HepG2 (cell line): Measurements from ENCODE around the gene PLAA. TPM values are rescaled to one million over a fixed set of nuclear protein-coding genes. Genes with fewer than 3 reads are reported as not detected.
A peak's percentile ranks its signal among the peaks of the same experiment; 100 is the strongest.

Experiments
- CC2D1A ChIP-seq: sonication (generic); formaldehyde crosslinking; IDR thresholded peaks from 2 replicates; pipeline ENCODE4 v1.8.1; 2023; ENCODE audit warnings: mild to moderate bottlenecking, missing genetic modification reagents
- GATAD2A ChIP-seq: IDR thresholded peaks from 2 replicates; pipeline ENCODE4 v1.6.1; 2016
- HMG20A ChIP-seq: IDR thresholded peaks from 2 replicates; pipeline ENCODE4 v1.6.1; 2016; ENCODE audit warnings: borderline replicate concordance
- KAT7 ChIP-seq: IDR thresholded peaks from 2 replicates; pipeline ENCODE4 v1.6.1; 2018; ENCODE audit warnings: borderline replicate concordance, missing compliant biosample characterization
- KDM4B ChIP-seq: sonication (generic); formaldehyde crosslinking; IDR thresholded peaks from 2 replicates; pipeline ENCODE4 v1.4.0; 2020; ENCODE audit warnings: missing genetic modification reagents
- KLF13 ChIP-seq: sonication (generic); formaldehyde crosslinking; IDR thresholded peaks from 2 replicates; pipeline ENCODE4 v1.4.0; 2020; ENCODE audit warnings: mild to moderate bottlenecking, missing genetic modification reagents
- KLF16 ChIP-seq, 2 experiments: sonication (generic) in 1 of 2; formaldehyde crosslinking in 1 of 2; IDR thresholded peaks; 2 replicates each; pipeline versions ENCODE4 v1.6.1 to v1.8.0; 2016 to 2023; ENCODE audit warnings: missing genetic modification reagents in 2 of 2, missing compliant biosample characterization in 1 of 2
- KLF6 ChIP-seq: IDR thresholded peaks from 2 replicates; pipeline ENCODE4 v1.8.0; 2016; ENCODE audit warnings: missing biosample characterization, missing genetic modification reagents
- MLXIP ChIP-seq: sonication (generic); formaldehyde crosslinking; IDR thresholded peaks from 2 replicates; pipeline ENCODE4 v1.9.0; 2021; ENCODE audit warnings: missing genetic modification reagents, borderline replicate concordance
- NCOA5 ChIP-seq: sonication (generic); formaldehyde crosslinking; IDR thresholded peaks from 2 replicates; pipeline ENCODE4 v1.4.0; 2020; ENCODE audit warnings: missing genetic modification reagents
- PAWR ChIP-seq: sonication (generic); formaldehyde crosslinking; IDR thresholded peaks from 2 replicates; pipeline ENCODE4 v1.4.0; 2020; ENCODE audit warnings: missing genetic modification reagents, mild to moderate bottlenecking, borderline replicate concordance
- PRDM4 ChIP-seq: sonication (generic); formaldehyde crosslinking; IDR thresholded peaks from 2 replicates; pipeline ENCODE4 v1.9.0; 2021; ENCODE audit warnings: missing genetic modification reagents, borderline replicate concordance
- RFXANK ChIP-seq: IDR thresholded peaks from 2 replicates; pipeline ENCODE4 v1.6.1; 2016
- TAF1 ChIP-seq: sonication (generic); formaldehyde crosslinking; IDR thresholded peaks from 2 replicates; pipeline ENCODE4 v1.4.0; 2020; ENCODE audit warnings: missing genetic modification reagents
- TP53 ChIP-seq: sonication (generic); formaldehyde crosslinking; conservative IDR thresholded peaks from 2 replicates; pipeline ENCODE4 v1.4.0; 2020; ENCODE audit warnings: missing genetic modification reagents
- ZBTB42 ChIP-seq: sonication (generic); formaldehyde crosslinking; IDR thresholded peaks from 2 replicates; pipeline ENCODE4 v1.5.0; 2020; ENCODE audit warnings: mild to moderate bottlenecking, missing genetic modification reagents
- ZFP1 ChIP-seq: IDR thresholded peaks from 2 replicates; pipeline ENCODE4 v1.6.1; 2016
- ZKSCAN5 ChIP-seq: sonication (generic); formaldehyde crosslinking; IDR thresholded peaks from 2 replicates; pipeline ENCODE4 v1.5.1; 2020; ENCODE audit warnings: mild to moderate bottlenecking, missing genetic modification reagents
- ZMYM4 ChIP-seq: sonication (generic); formaldehyde crosslinking; IDR thresholded peaks from 2 replicates; pipeline ENCODE4 v1.8.1; 2023; ENCODE audit warnings: mild to moderate bottlenecking, missing genetic modification reagents
- ZNF225 ChIP-seq: sonication (generic); formaldehyde crosslinking; IDR thresholded peaks from 2 replicates; pipeline ENCODE4 v1.4.0; 2020; ENCODE audit warnings: mild to moderate bottlenecking, missing genetic modification reagents
- ZNF230 ChIP-seq: sonication (generic); formaldehyde crosslinking; IDR thresholded peaks from 2 replicates; pipeline ENCODE4 v1.4.0; 2020; ENCODE audit warnings: mild to moderate bottlenecking, missing genetic modification reagents
- ZNF615 ChIP-seq: sonication (generic); formaldehyde crosslinking; IDR thresholded peaks from 2 replicates; pipeline ENCODE4 v1.5.0; 2020; ENCODE audit warnings: mild to moderate bottlenecking, missing genetic modification reagents, borderline replicate concordance
- ZNF770 ChIP-seq: sonication (generic); formaldehyde crosslinking; IDR thresholded peaks from 2 replicates; pipeline ENCODE4 v1.5.0; 2020; ENCODE audit warnings: mild to moderate bottlenecking, missing genetic modification reagents
- polyA plus RNA-seq, 8 experiments: library from polyadenylated mRNA; depleted of rRNA in 3 of 8; stranded (reverse) in 7 of 8; unstranded in 1 of 8; fragments of >200 nt; fragmentation: Illumina TruSeq in 4 of 8; extraction: Trizol in 4 of 8; gene quantifications; 2 replicates each; pipeline versions ENCODE4 v1.2.1 to v1.2.3, GENCODE V29; 2011 to 2016; ENCODE audit warnings: low read depth in 4 of 8, missing spikeins in 1 of 8, mixed read lengths in 1 of 8; ENCODE audit not compliant: insufficient read depth in 1 of 8
- total RNA-seq, 5 experiments: library from RNA; depleted of rRNA; stranded (reverse); fragments of >200 nt; fragmentation: Illumina TruSeq; extraction: Trizol; gene quantifications; 2 replicates each; pipeline ENCODE4 v1.2.3, GENCODE V29; 2016; ENCODE audit warnings: low read depth in 1 of 5
- TF ChIP-seq, protein P1 (sequence below): sonication (generic); formaldehyde crosslinking; IDR thresholded peaks from 2 replicates; pipeline ENCODE4 v1.5.0; 2020; ENCODE audit warnings: missing genetic modification reagents, mild to moderate bottlenecking, borderline replicate concordance

PLAA gene
- total and polyA plus RNA-seq, 2 of the 13 experiments (the other 11 are each of a cell fraction or from before 2014, with no cell fraction given): 5.8 to 22.9 TPM

DNA sequence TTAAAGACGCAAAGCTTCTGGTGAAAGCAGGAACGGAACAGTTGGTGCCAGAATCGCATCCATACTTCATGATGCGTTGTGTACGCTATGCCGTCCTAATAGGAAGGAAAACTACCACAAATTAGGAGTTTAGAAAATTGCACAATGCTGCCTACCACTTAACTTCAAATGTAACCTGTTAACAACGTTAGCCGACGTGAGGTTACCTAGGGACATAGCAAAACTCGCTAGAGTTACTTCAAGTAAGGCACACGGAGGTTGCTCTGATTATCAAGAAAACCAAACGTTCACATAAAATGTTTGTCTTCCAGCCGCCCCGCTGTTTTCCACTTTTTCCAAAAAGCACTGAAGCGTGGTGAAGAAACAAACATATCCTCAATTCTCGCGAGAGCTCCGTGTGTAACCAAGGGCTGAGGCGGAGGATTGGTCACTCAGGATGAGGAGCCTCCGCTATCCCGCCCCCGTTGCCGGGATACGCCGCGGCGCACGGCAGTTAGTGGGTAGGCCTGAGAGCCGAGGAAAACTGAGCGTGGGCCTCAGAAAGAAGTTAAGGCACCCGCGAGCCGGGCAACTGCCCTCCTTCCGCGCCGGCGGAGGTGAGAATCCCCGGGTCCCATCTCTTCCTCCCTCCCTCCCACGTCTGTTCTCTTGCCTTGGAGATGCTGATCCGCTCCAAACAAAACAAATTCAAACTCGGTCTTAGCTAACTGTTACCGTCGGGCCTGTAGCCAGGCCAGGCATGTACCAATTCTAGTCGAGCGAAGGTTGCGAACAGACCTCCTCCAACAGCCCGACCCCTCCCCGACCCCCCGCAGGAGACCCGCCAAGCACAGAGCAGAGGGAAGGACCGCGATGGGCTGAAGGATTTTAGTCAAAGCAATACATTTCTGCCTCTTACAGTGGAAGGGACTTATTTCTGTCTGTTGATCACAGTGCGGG is 9.1 kb upstream of the PLAA start, which contains the start of gene IFT74 (continued):
- peak; percentile 76 for TF ChIP-seq TAF1 (CRISPR knock-in tag)
- no peak for TF ChIP-seq MLXIP (CRISPR knock-in tag)
- no peak for TF ChIP-seq ZBTB42 (CRISPR knock-in tag)
- no peak for TF ChIP-seq ZNF615 (CRISPR knock-in tag)
- TF ChIP-seq ZNF230 (CRISPR knock-in tag): no peak
- no peak for TF ChIP-seq KLF13 (CRISPR knock-in tag)
- TF ChIP-seq PRDM4: no peak
- TF ChIP-seq PAWR (CRISPR knock-in tag): 0 out of 2 replicates have a peak, but pooled peaks have one; percentile 36
- TF ChIP-seq KLF6 (CRISPR knock-in tag): no peak
- no peak for TF ChIP-seq KDM4B (CRISPR knock-in tag)
- TF ChIP-seq HMG20A: no peak
- TF ChIP-seq ZNF770 (CRISPR knock-in tag): no peak
- TF ChIP-seq ZFP1 (CRISPR knock-in tag): no peak
- peak; percentile 92 for TF ChIP-seq ZKSCAN5
- no peak for TF ChIP-seq RFXANK (CRISPR knock-in tag)
- TF ChIP-seq TP53 (CRISPR knock-in tag): no peak
- no peak for TF ChIP-seq KAT7
- TF ChIP-seq NCOA5 (CRISPR knock-in tag): no peak
- peak in 1 of 2 experiments; percentile 69; a peak in 2 of 4 replicates for TF ChIP-seq KLF16 (CRISPR knock-in tag; IDR thresholded peaks at IDR 0.05)
- no peak for TF ChIP-seq ZNF225 (CRISPR knock-in tag)
- no peak for TF ChIP-seq CC2D1A (CRISPR knock-in tag)
- TF ChIP-seq, protein P1, sequence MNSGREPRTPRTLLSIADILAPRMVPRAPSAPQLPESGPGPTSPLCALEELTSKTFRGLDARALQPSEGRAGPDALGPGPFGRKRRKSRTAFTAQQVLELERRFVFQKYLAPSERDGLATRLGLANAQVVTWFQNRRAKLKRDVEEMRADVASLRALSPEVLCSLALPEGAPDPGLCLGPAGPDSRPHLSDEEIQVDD (CRISPR knock-in tag): no peak
- TF ChIP-seq GATAD2A (CRISPR knock-in tag): peak; percentile 48; the same call in 1 of the 2 replicates
- peak; percentile 92 for TF ChIP-seq ZMYM4 (CRISPR knock-in tag)
